22Rv1 (cell line): ENCODE measurements around the gene MRPL50.
"Not testable (repeated sequence)": the region's sequence is repeated elsewhere in the genome, so short reads cannot be mapped to it uniquely, and the experiment has no call there.

Experiments used
- H3K27ac ChIP-seq: fragments of 450-650 bp; 2 replicates; pipeline ENCODE4 v1.5.1; 2017
- CTCF ChIP-seq: fragments of 450-650 bp; IDR thresholded peaks from 2 replicates; pipeline ENCODE4 v1.5.1; 2017; ENCODE audit warnings: mild to moderate bottlenecking
- ZFX ChIP-seq: fragments of 450-650 bp; IDR thresholded peaks from 2 replicates; pipeline ENCODE4 v1.6.1; 2017; ENCODE audit warnings: antibody characterized with exemption, borderline replicate concordance

MRPL50 gene

GRCh38 chr9:101388507-101388993 lies 9.9 kb downstream of the MRPL50 start:
- no peak for TF ChIP-seq ZFX
- peak; percentile 27 for TF ChIP-seq CTCF
- peak overlapping the region; percentile 52 for H3K27ac ChIP-seq

DNA sequence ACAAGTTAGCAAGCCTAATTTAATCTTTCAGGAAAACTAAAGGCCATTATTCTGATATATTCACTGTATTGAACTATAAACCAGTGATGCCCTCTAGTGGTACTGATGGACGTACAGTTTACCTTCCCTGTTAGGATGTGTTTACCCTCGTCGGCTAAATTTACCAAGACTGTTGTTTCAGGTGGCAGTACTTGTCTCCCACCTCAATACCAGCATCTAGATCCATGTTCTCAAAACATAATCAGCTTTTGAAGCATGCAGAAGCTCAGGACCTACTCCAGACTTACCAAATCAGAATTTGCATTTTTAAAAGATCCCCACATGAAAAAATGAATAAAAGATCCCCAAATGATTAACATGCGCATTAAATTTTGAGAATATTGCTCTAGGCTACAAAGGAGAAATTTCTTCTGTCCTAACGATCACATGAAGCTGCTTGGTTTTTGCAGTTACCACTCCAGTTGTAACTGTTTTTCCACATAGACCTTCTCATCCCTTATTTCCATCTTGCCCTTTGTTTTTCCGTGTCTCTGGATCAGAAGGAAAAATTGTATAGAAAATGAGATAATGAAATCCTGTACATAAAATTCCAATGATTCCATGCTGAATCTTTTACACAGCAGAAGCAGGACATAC lies 10.4 kb downstream of the MRPL50 start:
- H3K27ac ChIP-seq = peak overlapping the region; percentile 52
- TF ChIP-seq CTCF (peak; percentile 70), ZFX (no peak)

GRCh38 chr9:101384873-101385536 lies 13.4 kb downstream of the MRPL50 start, which contains the start of gene BAAT:
BAAT (minus strand) TSS chr9:101385006; CDS start chr9:101371404, 13,602 bp downstream.
- not testable (repeated sequence) for H3K27ac ChIP-seq

DNA sequence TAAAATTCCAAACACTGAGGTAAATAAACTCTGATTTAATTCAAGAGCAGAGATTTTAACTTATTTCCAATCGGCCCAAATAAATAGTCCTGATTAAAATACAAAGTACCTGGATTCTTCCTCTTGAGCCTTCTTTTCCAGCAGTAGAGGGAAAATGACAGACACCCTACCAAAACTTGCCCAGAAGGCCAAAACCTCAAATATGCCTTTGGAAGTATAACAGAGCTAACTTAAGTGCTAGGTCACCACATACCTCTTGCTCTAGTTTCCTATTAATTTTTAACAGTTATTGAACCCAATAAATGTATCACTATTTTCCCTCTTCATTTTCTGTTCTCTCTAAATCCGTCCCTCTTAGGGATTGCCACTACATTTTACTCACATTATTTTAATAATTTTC lies 15.1 kb downstream of the MRPL50 start:
- H3K27ac ChIP-seq = no peak overlapping the region
- TF ChIP-seq CTCF (no peak), ZFX (no peak)

DNA sequence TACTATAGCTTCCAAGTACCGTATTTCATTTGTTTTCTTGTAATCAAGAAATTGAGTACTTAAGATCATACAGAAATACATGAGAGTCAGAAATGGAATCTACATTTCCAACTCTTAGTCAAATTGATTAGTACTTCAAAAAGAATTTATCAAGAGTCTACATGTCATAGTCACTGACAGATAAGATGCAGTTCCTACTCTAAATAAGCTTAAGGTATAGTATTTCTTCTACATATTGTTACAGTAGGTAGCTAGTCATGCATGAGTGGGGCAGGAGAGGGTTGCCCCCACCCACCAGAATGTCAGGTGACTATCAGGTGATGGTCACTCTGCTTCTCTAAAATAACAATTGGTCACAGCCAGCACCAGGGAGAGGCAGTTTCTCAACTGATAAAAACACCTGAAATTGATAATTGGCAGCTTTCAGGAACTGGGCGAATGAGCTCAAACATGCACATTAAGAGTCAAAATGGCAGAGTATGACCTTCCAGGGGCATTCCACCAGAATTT lies 16.5 kb downstream of the MRPL50 start:
- no peak for TF ChIP-seq CTCF
- no peak for TF ChIP-seq ZFX
- no peak overlapping the region for H3K27ac ChIP-seq

- H3K27ac ChIP-seq = no peak overlapping the region
- TF ChIP-seq CTCF = no peak
- TF ChIP-seq ZFX = no peak
These were observed 17.3 kb downstream of the MRPL50 start for GRCh38 chr9:101381118-101381517.

DNA sequence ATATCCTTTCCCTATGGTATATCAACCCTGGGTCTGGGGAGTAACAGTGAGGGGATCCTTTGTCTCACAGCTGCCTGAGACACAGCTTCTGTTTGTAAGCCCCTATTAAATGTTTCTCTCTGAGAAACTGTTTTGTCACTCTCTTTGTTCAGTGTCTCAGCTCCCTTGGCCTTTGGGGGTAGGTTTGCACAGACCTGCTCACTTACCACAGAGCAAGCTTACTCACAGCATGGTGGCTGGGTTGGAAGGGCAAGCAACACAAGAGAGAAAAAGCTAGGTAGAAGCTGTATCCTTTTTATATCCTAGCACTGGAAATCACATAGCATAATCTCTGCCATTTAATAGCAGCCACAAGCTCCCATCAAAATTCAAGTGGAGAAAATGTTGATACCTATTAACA lies 18.1 kb downstream of the MRPL50 start:
- no peak overlapping the region for H3K27ac ChIP-seq
- TF ChIP-seq ZFX (no peak), CTCF (no peak)
